ENCODE results near the gene NEXN. TPM values are rescaled to one million over a fixed set of nuclear protein-coding genes. Genes with fewer than 3 reads are reported as not detected.

Gene NEXN
- total and polyA plus RNA-seq, 4 donors, result 0.51 to 2.4 (median 1.7) TPM

GRCh38 chr1:77940921-77941570 is 52.6 kb downstream of the NEXN start:
- no peak for DNase-seq (ENCODE audit: low spot score)
- Histone ChIP-seq H3K9me3 (ENCODE audit: control insufficient read depth in 4 of 4, low read length in 3 of 4) (no peaks in the 10 kb centered on the region), H3K27ac (ENCODE audit: low read depth in 1 of 2, low read length in 2 of 2) (no peak overlapping the region), H3K4me3 (ENCODE audit: low read depth in 1 of 3, low read length in 3 of 3) (no peak overlapping the region), H3K36me3 (ENCODE audit: control insufficient read depth in 4 of 4, insufficient read depth in 3 of 4, low read depth in 1 of 4, low read length in 3 of 4) (peaks cover 0 to 24% (median 14%) of the 10 kb centered on the region in 4 donors), H3K4me1 (ENCODE audit: control insufficient read depth in 4 of 4, insufficient read depth in 4 of 4, low read length in 3 of 4) (no peaks in the 10 kb centered on the region), H3K27me3 (ENCODE audit: control insufficient read depth in 4 of 4, insufficient read depth in 4 of 4, low read length in 3 of 4) (no peaks in the 10 kb centered on the region), H3K9ac (ENCODE audit: low read depth in 1 of 2, low read length in 2 of 2) (no peak overlapping the region)
- TF ChIP-seq YY1 (IDR thresholded peaks at IDR 0.05), result no peak
- no peak for TF ChIP-seq CTCF (IDR thresholded peaks at IDR 0.05; ENCODE audit: low read depth, low read length, missing input control)
- TF ChIP-seq HNF4A (conservative IDR thresholded peaks at IDR 0.05), result no peak
- no peak for TF ChIP-seq NR2F2 (IDR thresholded peaks at IDR 0.05)
- TF ChIP-seq RXRA (IDR thresholded peaks at IDR 0.05), result no peak
- TF ChIP-seq, protein P1, sequence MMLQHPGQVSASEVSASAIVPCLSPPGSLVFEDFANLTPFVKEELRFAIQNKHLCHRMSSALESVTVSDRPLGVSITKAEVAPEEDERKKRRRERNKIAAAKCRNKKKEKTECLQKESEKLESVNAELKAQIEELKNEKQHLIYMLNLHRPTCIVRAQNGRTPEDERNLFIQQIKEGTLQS (IDR thresholded peaks at IDR 0.05), result no peak
- TF ChIP-seq HNF4G (IDR thresholded peaks at IDR 0.05), result no peak
- no peak for TF ChIP-seq EGR1 (IDR thresholded peaks at IDR 0.05; ENCODE audit: low read depth in 2 of 2)
- no peak for TF ChIP-seq RAD21 (IDR thresholded peaks at IDR 0.05)
- no peak for TF ChIP-seq JUND (IDR thresholded peaks at IDR 0.05)
- TF ChIP-seq FOXA1 (IDR thresholded peaks at IDR 0.05), result no peak
- no peak for TF ChIP-seq GABPA (IDR thresholded peaks at IDR 0.05 in 1 of 2, conservative IDR thresholded peaks at IDR 0.05 in 1 of 2)
- TF ChIP-seq FOXA2 (IDR thresholded peaks at IDR 0.05), result no peak
- TF ChIP-seq, protein P2, sequence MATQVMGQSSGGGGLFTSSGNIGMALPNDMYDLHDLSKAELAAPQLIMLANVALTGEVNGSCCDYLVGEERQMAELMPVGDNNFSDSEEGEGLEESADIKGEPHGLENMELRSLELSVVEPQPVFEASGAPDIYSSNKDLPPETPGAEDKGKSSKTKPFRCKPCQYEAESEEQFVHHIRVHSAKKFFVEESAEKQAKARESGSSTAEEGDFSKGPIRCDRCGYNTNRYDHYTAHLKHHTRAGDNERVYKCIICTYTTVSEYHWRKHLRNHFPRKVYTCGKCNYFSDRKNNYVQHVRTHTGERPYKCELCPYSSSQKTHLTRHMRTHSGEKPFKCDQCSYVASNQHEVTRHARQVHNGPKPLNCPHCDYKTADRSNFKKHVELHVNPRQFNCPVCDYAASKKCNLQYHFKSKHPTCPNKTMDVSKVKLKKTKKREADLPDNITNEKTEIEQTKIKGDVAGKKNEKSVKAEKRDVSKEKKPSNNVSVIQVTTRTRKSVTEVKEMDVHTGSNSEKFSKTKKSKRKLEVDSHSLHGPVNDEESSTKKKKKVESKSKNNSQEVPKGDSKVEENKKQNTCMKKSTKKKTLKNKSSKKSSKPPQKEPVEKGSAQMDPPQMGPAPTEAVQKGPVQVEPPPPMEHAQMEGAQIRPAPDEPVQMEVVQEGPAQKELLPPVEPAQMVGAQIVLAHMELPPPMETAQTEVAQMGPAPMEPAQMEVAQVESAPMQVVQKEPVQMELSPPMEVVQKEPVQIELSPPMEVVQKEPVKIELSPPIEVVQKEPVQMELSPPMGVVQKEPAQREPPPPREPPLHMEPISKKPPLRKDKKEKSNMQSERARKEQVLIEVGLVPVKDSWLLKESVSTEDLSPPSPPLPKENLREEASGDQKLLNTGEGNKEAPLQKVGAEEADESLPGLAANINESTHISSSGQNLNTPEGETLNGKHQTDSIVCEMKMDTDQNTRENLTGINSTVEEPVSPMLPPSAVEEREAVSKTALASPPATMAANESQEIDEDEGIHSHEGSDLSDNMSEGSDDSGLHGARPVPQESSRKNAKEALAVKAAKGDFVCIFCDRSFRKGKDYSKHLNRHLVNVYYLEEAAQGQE (IDR thresholded peaks at IDR 0.05), result no peak
- TF ChIP-seq, protein P3, sequence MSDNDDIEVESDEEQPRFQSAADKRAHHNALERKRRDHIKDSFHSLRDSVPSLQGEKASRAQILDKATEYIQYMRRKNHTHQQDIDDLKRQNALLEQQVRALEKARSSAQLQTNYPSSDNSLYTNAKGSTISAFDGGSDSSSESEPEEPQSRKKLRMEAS (IDR thresholded peaks at IDR 0.05), result no peak
- 97% methylated on average over 4 of the region's 4 CpGs for WGBS

DNA sequence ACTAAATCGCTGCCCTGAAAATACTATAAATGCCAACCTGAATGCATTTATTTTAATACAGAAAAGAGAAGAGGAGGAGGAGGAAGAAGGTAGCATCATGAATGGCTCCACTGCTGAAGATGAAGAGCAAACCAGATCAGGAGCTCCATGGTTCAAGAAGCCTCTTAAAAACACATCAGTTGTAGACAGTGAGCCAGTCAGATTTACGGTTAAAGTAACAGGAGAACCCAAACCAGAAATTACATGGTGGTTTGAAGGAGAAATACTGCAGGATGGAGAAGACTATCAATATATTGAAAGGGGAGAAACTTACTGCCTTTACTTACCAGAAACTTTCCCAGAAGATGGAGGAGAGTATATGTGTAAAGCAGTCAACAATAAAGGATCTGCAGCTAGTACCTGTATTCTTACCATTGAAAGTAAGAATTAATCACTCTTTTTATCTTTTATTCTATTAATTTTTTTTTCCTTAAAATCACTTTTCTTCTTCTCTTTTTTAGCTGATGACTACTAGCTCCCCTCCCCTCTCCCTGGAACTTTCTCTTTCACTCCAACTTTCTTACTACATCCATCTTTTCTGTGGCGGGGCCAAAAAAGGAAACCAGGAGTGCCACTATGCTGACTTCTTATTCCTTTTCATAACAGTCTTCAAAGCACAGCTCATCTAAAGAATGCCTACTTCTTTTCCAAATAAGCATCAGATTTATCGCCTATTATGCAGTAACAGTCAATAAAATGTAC is 54.1 kb downstream of the NEXN start:
- 99% methylated on average over 4 of the region's 4 CpGs for WGBS
- Histone ChIP-seq H3K4me3 (ENCODE audit: low read depth in 1 of 3, low read length in 3 of 3) (no peak overlapping the region), H3K36me3 (ENCODE audit: control insufficient read depth in 4 of 4, insufficient read depth in 3 of 4, low read depth in 1 of 4, low read length in 3 of 4) (peaks cover 0 to 36% (median 21%) of the 10 kb centered on the region in 4 donors), H3K27ac (ENCODE audit: low read depth in 1 of 2, low read length in 2 of 2) (no peak overlapping the region), H3K27me3 (ENCODE audit: control insufficient read depth in 4 of 4, insufficient read depth in 4 of 4, low read length in 3 of 4) (no peaks in the 10 kb centered on the region), H3K9ac (ENCODE audit: low read depth in 1 of 2, low read length in 2 of 2) (no peak overlapping the region), H3K9me3 (ENCODE audit: control insufficient read depth in 4 of 4, low read length in 3 of 4) (no peaks in the 10 kb centered on the region), H3K4me1 (ENCODE audit: control insufficient read depth in 4 of 4, insufficient read depth in 4 of 4, low read length in 3 of 4) (no peaks in the 10 kb centered on the region)
- TF ChIP-seq JUND (IDR thresholded peaks at IDR 0.05) (no peak), CTCF (IDR thresholded peaks at IDR 0.05; ENCODE audit: low read depth, low read length, missing input control) (no peak), HNF4A (conservative IDR thresholded peaks at IDR 0.05) (no peak), NR2F2 (IDR thresholded peaks at IDR 0.05) (no peak)
- no peak for DNase-seq (ENCODE audit: low spot score)

All from liver (tissue), 9 donors.